CD4-positive, alpha-beta T cell (primary cell): ENCODE results near the gene CLDN5. TPM values are rescaled to one million over a fixed set of nuclear protein-coding genes. Genes with fewer than 3 reads are reported as not detected.

ENCODE experiments used
- ATAC-seq: fragments of 200-7000 bp; cut with Tn5 transposase; one replicate; pipeline ENCODE4 v1.10.0; 2022; ENCODE audit warnings: mild to moderate bottlenecking; ENCODE audit not compliant: poor library complexity
- CTCF ChIA-PET: fragments of 350-600 bp; sonication (Branson Sonifier 250); formaldehyde crosslinking; loops from one replicate; lab custom pipeline; 2021; ENCODE audit warnings: antibody characterized with exemption, inconsistent platforms; lab: Charles Lee
- POLR2A ChIA-PET: fragments of 350-600 bp; sonication (Branson Sonifier 250); formaldehyde crosslinking; loops from one replicate; lab custom pipeline; 2021; ENCODE audit warnings: antibody characterized with exemption, inconsistent platforms; lab: Charles Lee
- DNase-seq, 14 experiments: peaks; one replicate each; pipeline ENCODE4 v3.0.0-alpha.2; 2013 to 2020; ENCODE audit warnings: mixed read lengths in 2 of 14
- H3K27ac ChIP-seq, 2 donors: one replicate each; pipeline versions ENCODE4 v1.5.1 to v1.7.0; 2013; ENCODE audit warnings: low read length in 2 of 2, low read depth in 1 of 2, mild to moderate bottlenecking in 1 of 2
- H3K27me3 ChIP-seq, 2 experiments: 1 replicate in 1 of 2; 2 replicates in 1 of 2; pipeline versions ENCODE4 v1.6.1 to v1.7.0; 2013; ENCODE audit warnings: low read length in 2 of 2, control low read depth in 1 of 2, mild to moderate bottlenecking in 1 of 2, moderate library complexity in 1 of 2; ENCODE audit not compliant: insufficient read depth in 2 of 2, control insufficient read depth in 1 of 2
- H3K36me3 ChIP-seq: one replicate; pipeline ENCODE4 v1.6.1; 2013; ENCODE audit warnings: low read length, control low read depth; ENCODE audit not compliant: insufficient read depth
- H3K4me1 ChIP-seq: one replicate; pipeline ENCODE4 v1.6.1; 2013; ENCODE audit warnings: low read length, control low read depth; ENCODE audit not compliant: insufficient read depth
- H3K4me3 ChIP-seq: one replicate; pipeline ENCODE4 v1.5.1; 2013; ENCODE audit warnings: mild to moderate bottlenecking, low read length, moderate library complexity
- H3K9me3 ChIP-seq, 2 experiments: 1 replicate in 1 of 2; 2 replicates in 1 of 2; pipeline versions ENCODE4 v1.6.1 to v1.7.0; 2013; ENCODE audit warnings: low read length in 2 of 2, mild to moderate bottlenecking in 2 of 2, control low read depth in 1 of 2, moderate library complexity in 1 of 2; ENCODE audit not compliant: control insufficient read depth in 1 of 2, insufficient read depth in 1 of 2
- H3K27ac Mint-ChIP-seq: one replicate; pipeline ENCODE4 v1.8.0; 2020; ENCODE audit warnings: mixed read lengths
- H3K27me3 Mint-ChIP-seq: one replicate; pipeline ENCODE4 v1.8.0; 2021; ENCODE audit warnings: mixed read lengths
- H3K36me3 Mint-ChIP-seq: one replicate; pipeline ENCODE4 v1.8.0; 2021; ENCODE audit warnings: low read depth, mixed read lengths
- H3K4me1 Mint-ChIP-seq: one replicate; pipeline ENCODE4 v1.8.0; 2021; ENCODE audit warnings: low read depth, mixed read lengths
- H3K4me3 Mint-ChIP-seq: one replicate; pipeline ENCODE4 v1.8.0; 2020; ENCODE audit warnings: mild to moderate bottlenecking, mixed read lengths
- H3K9me3 Mint-ChIP-seq: one replicate; pipeline ENCODE4 v1.8.0; 2020; ENCODE audit warnings: mixed read lengths
- intact Hi-C, 2 experiments: fragments of 100-400 bp; cut with DNase I in 1 of 2; cut with micrococcal nuclease in 1 of 2; formaldehyde crosslinking; loops; one replicate each; pipeline versions ENCODE4 v1.15.1 to v1.9.0; 2023 to 2025; cut with DNase I, micrococcal nuclease
- total RNA-seq, 174 experiments: library from RNA in 2 of 174; stranded (reverse) in 2 of 174; gene quantifications; one replicate each; pipeline ENCODE4 v1.2.3 and lab custom pipeline; 2021 to 2026
- TF ChIP-seq, protein P1 (sequence below): fragments of 200-600 bp; IDR thresholded peaks from one replicate; pipeline ENCODE4 v1.8.0; 2022; ENCODE audit warnings: antibody characterized with exemption, mild to moderate bottlenecking

CLDN5 gene
- total RNA-seq, 2 experiments from 2014 or later, result not detected

DNA sequence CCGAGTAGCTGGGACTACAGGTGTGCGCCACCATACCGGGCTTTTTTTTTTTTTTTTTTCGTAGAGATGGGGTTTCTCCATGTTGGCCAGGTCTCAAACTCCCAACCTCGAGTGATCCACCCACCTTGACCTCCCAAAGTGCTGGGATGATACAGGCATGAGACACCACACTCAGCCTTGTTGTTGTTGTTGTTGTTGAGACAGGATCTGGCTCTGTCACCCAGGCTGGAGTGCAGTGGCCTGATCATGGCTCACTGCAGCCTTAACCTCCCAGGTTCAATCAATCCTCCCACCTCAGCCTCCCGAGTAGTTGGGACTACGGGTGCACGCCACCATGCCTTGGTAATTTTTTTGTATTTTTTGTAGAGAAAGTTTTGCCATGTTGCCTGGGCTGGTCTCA, 23.4 kb upstream of the CLDN5 start:
- H3K4me3 ChIP-seq, result no peak overlapping the region
- H3K36me3 Mint-ChIP-seq, result no peaks in the 10 kb centered on the region
- CTCF ChIA-PET, result no interaction called here
- DNase-seq, result no peak
- H3K27ac ChIP-seq, result no peak overlapping the region
- no peaks in the 10 kb centered on the region for H3K36me3 ChIP-seq
- no peak overlapping the region for H3K4me3 Mint-ChIP-seq
- no peak for ATAC-seq
- peaks cover 0 to 2% of the 10 kb centered on the region in 2 experiments for H3K27me3 ChIP-seq
- intact Hi-C loops, result no loop called here
- H3K4me1 ChIP-seq, result no peaks in the 10 kb centered on the region
- no peak overlapping the region for H3K27ac Mint-ChIP-seq
- POLR2A ChIA-PET, result no interaction called here
- no peaks in the 10 kb centered on the region for H3K9me3 ChIP-seq
- no peaks in the 10 kb centered on the region for H3K4me1 Mint-ChIP-seq
- TF ChIP-seq, protein P1, sequence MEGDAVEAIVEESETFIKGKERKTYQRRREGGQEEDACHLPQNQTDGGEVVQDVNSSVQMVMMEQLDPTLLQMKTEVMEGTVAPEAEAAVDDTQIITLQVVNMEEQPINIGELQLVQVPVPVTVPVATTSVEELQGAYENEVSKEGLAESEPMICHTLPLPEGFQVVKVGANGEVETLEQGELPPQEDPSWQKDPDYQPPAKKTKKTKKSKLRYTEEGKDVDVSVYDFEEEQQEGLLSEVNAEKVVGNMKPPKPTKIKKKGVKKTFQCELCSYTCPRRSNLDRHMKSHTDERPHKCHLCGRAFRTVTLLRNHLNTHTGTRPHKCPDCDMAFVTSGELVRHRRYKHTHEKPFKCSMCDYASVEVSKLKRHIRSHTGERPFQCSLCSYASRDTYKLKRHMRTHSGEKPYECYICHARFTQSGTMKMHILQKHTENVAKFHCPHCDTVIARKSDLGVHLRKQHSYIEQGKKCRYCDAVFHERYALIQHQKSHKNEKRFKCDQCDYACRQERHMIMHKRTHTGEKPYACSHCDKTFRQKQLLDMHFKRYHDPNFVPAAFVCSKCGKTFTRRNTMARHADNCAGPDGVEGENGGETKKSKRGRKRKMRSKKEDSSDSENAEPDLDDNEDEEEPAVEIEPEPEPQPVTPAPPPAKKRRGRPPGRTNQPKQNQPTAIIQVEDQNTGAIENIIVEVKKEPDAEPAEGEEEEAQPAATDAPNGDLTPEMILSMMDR, result no peak
- no peaks in the 10 kb centered on the region for H3K9me3 Mint-ChIP-seq
- no peaks in the 10 kb centered on the region for H3K27me3 Mint-ChIP-seq

DNA sequence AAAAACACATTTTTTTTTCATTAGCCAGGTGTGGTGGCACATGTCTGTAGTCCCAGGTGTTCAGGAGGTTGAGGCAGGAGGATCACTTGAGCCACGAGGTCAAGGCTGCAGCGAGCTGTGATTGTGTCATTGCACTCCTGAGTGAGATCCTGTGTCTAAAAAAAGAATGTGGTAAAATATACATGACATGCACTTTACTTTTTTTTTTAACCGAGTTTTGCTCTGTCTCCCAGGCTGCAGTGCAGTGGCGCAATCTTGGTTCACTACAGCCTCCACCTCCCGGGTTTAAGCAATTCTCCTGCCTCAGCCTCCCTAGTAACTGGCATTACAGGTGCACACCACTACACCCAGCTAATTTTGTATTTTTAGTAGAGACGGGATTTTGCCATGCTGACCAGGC, 22.5 kb upstream of the CLDN5 start:
- CTCF ChIA-PET, result no interaction called here
- TF ChIP-seq, protein P1, result no peak
- intact Hi-C loops, result no loop called here
- H3K4me3 ChIP-seq, result no peak overlapping the region
- no peaks in the 10 kb centered on the region for H3K27me3 Mint-ChIP-seq
- POLR2A ChIA-PET, result no interaction called here
- no peak overlapping the region for H3K4me3 Mint-ChIP-seq
- H3K36me3 ChIP-seq, result no peaks in the 10 kb centered on the region
- peaks cover 0 to 2% of the 10 kb centered on the region in 2 experiments for H3K27me3 ChIP-seq
- no peak for ATAC-seq
- H3K9me3 ChIP-seq, result no peaks in the 10 kb centered on the region
- H3K36me3 Mint-ChIP-seq, result no peaks in the 10 kb centered on the region
- no peaks in the 10 kb centered on the region for H3K4me1 ChIP-seq
- H3K27ac Mint-ChIP-seq, result no peak overlapping the region
- no peak for DNase-seq
- H3K27ac ChIP-seq, result no peak overlapping the region
- H3K9me3 Mint-ChIP-seq, result no peaks in the 10 kb centered on the region
- H3K4me1 Mint-ChIP-seq, result no peaks in the 10 kb centered on the region

DNA sequence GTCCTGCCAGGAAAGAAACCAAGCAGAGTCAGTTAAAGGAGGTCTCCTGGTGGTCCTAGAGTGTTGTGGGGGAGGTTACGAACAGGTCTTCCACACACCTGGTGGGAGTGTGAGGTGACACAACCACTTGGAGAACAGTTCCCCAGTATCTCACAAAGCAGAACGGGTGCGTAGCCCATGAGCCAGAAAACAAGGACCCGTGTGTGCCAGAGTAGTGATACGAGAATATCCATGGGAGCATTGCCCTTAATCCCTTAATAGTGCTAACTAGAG, 21.7 kb upstream of the CLDN5 start:
- H3K4me3 ChIP-seq, result no peak overlapping the region
- no peaks in the 10 kb centered on the region for H3K36me3 ChIP-seq
- TF ChIP-seq, protein P1, result no peak
- DNase-seq (no peak), ATAC-seq (no peak)
- CTCF ChIA-PET, result no interaction called here
- H3K4me3 Mint-ChIP-seq, result no peak overlapping the region
- H3K27me3 Mint-ChIP-seq, result no peaks in the 10 kb centered on the region
- POLR2A ChIA-PET, result no interaction called here
- H3K4me1 Mint-ChIP-seq, result no peaks in the 10 kb centered on the region
- H3K27ac Mint-ChIP-seq, result no peak overlapping the region
- no peaks in the 10 kb centered on the region for H3K9me3 ChIP-seq
- H3K27me3 ChIP-seq, result peaks cover 0 to 2% of the 10 kb centered on the region in 2 experiments
- no peaks in the 10 kb centered on the region for H3K36me3 Mint-ChIP-seq
- no peaks in the 10 kb centered on the region for H3K4me1 ChIP-seq
- no peak overlapping the region for H3K27ac ChIP-seq
- intact Hi-C loops, result no loop called here
- H3K9me3 Mint-ChIP-seq, result no peaks in the 10 kb centered on the region
